Immature natural killer cell (primary cell): Measurements from ENCODE around the gene ZNF777. TPM values are rescaled to one million over a fixed set of nuclear protein-coding genes. Genes with fewer than 3 reads are reported as not detected.

Experiments
- DNase-seq, 3 donors: peaks; one replicate each; pipeline ENCODE4 v3.0.0; 2022; ENCODE audit warnings: mixed read lengths in 1 of 3
- H3K27ac Mint-ChIP-seq, 6 donors: one replicate each; pipeline ENCODE4 v1.8.0; 2020; ENCODE audit warnings: mixed read lengths in 6 of 6, mild to moderate bottlenecking in 5 of 6, inconsistent platforms in 4 of 6, moderate library complexity in 3 of 6
- H3K27me3 Mint-ChIP-seq, 3 donors: one replicate each; pipeline ENCODE4 v1.8.0; 2020 to 2021; ENCODE audit warnings: low read depth in 3 of 3, mild to moderate bottlenecking in 3 of 3, mixed read lengths in 3 of 3, moderate library complexity in 3 of 3, inconsistent platforms in 1 of 3
- H3K36me3 Mint-ChIP-seq, 3 donors: one replicate each; pipeline ENCODE4 v1.8.0; 2020; ENCODE audit warnings: mixed read lengths in 3 of 3, inconsistent platforms in 2 of 3, mild to moderate bottlenecking in 2 of 3
- H3K4me1 Mint-ChIP-seq, 2 donors: one replicate each; pipeline ENCODE4 v1.8.0; 2020; ENCODE audit warnings: inconsistent platforms in 2 of 2, mild to moderate bottlenecking in 2 of 2, mixed read lengths in 2 of 2, moderate library complexity in 1 of 2
- H3K4me3 Mint-ChIP-seq, 5 donors: one replicate each; pipeline ENCODE4 v1.8.0; 2020; ENCODE audit warnings: mild to moderate bottlenecking in 5 of 5, mixed read lengths in 5 of 5, inconsistent platforms in 3 of 5, moderate library complexity in 3 of 5
- H3K9me3 Mint-ChIP-seq, 6 donors: one replicate each; pipeline ENCODE4 v1.8.0; 2020; ENCODE audit warnings: mild to moderate bottlenecking in 6 of 6, mixed read lengths in 6 of 6, inconsistent platforms in 4 of 6, moderate library complexity in 3 of 6
- polyA plus RNA-seq, 3 donors: library from polyadenylated mRNA; unstranded; fragments of 300-500 nt; fragmentation: Illumina TruSeq; gene quantifications; one replicate each; pipeline ENCODE4 v1.2.3, GENCODE V29; 2021

The ZNF777 gene
- polyA plus RNA-seq, 3 donors from 2014 or later, result 0.05 to 2.2 (median 0.70) TPM

DNA sequence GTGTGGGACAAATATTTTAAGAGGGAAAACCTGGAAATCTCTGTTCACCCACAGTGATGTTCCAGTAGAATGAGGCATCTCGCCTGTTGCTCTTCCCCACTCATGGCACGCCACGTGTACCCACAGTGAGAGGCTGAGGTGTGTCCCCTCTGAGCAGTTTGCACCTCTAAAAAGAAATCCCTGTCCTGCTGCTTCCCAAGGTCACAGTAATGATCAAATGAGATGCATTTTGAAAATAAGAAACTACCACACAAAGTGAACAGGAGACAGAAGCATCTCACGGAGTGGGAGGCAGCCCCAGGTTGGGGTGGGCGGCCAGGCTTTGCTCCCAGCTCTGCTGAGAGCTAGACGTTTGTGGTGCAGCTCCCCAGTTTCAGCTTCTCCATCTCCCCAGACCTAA is 12.4 kb upstream of the ZNF777 start:
- H3K9me3 Mint-ChIP-seq, result no peaks in the 10 kb centered on the region
- H3K36me3 Mint-ChIP-seq, result peaks cover 18 to 33% (median 27%) of the 10 kb centered on the region in 3 donors
- H3K27me3 Mint-ChIP-seq, result peaks cover 0 to 7% (median 0%) of the 10 kb centered on the region in 3 donors
- H3K27ac Mint-ChIP-seq, result no peak overlapping the region
- peaks cover 13 to 17% of the 10 kb centered on the region in 2 donors for H3K4me1 Mint-ChIP-seq
- no peak overlapping the region for H3K4me3 Mint-ChIP-seq
- no peak for DNase-seq

DNA sequence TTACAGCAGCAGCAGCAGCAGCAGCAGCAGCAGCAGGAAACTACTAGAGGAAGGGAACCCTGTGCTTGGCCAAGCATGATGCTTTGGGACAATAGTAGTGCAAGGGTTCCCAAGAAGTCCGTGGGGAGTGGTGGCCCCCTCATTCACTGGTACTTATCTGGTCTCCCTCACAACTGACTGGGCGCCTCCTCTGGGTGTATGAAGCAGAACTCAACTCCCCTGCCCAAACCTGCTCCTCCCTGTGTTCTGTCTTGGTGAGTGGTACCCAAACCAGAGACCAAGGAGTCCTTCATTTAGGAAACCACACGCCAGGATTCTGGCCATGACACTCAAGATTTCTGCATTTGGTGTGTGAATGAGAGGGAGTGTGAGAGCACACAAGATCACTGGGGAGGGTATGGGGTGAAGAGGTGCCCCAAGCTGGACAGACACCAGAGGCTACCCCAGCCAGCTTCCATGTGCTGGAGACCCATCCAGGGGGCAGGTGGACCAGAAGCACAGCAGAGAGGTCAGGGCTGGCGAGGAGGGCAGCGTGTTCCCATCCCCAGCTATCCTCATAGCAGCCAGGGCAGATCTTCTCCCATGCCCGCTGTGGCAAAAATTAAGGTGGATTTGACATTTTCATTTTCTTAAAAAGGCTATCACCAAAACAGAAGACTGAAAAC is 10.6 kb upstream of the ZNF777 start:
- DNase-seq, result no peak
- Mint-ChIP-seq H3K9me3 (no peaks in the 10 kb centered on the region), H3K4me3 (no peak overlapping the region), H3K27me3 (peaks cover 0 to 5% (median 0%) of the 10 kb centered on the region in 3 donors), H3K4me1 (peaks cover 9 to 13% of the 10 kb centered on the region in 2 donors), H3K36me3 (peaks cover 14 to 27% (median 22%) of the 10 kb centered on the region in 3 donors), H3K27ac (peak overlapping the region in 1 of 6 donors; percentile 51)

DNA sequence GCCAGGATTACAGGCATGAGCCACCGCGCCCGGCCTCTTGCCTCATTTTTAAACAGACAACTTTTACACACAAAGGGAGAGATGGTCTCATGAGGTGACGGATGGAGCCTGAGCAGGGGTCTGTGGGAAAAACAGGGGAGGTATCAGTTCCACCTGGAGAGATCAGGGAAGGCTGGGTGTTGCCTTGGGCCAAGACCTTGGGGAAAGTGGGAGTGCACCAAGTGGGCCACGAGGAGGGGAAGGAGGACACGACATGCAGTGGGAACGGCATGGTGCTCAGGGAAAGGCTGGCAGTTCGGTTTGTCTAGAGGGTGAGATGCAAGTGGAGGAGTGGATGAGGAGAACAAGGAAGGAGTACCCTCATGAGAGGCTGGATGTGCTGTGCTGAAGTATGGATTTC is 8.9 kb upstream of the ZNF777 start:
- peaks cover 8 to 20% (median 15%) of the 10 kb centered on the region in 3 donors for H3K36me3 Mint-ChIP-seq
- no peak overlapping the region for H3K4me3 Mint-ChIP-seq
- H3K4me1 Mint-ChIP-seq, result peaks cover 0 to 3% of the 10 kb centered on the region in 2 donors
- H3K27me3 Mint-ChIP-seq, result peaks cover 0 to 2% (median 0%) of the 10 kb centered on the region in 3 donors
- DNase-seq, result no peak
- H3K27ac Mint-ChIP-seq, result no peak overlapping the region
- no peaks in the 10 kb centered on the region for H3K9me3 Mint-ChIP-seq

GRCh38 chr7:149468208-149468607 is 7.3 kb upstream of the ZNF777 start:
- Mint-ChIP-seq H3K36me3 (peaks cover 8 to 16% (median 10%) of the 10 kb centered on the region in 3 donors), H3K27ac (no peak overlapping the region), H3K27me3 (peaks cover 0 to 2% (median 0%) of the 10 kb centered on the region in 3 donors), H3K9me3 (no peaks in the 10 kb centered on the region), H3K4me1 (peaks cover 0 to 3% of the 10 kb centered on the region in 2 donors), H3K4me3 (no peak overlapping the region)
- no peak for DNase-seq

GRCh38 chr7:149467321-149467859 is 6.5 kb upstream of the ZNF777 start:
- Mint-ChIP-seq H3K27me3 (peaks cover 0 to 2% (median 0%) of the 10 kb centered on the region in 3 donors), H3K4me3 (no peak overlapping the region), H3K36me3 (peaks cover 4 to 10% (median 5%) of the 10 kb centered on the region in 3 donors), H3K9me3 (no peaks in the 10 kb centered on the region), H3K27ac (no peak overlapping the region), H3K4me1 (no peaks in the 10 kb centered on the region)
- no peak for DNase-seq

GRCh38 chr7:149466364-149466763 is 5.5 kb upstream of the ZNF777 start:
- no peak for DNase-seq
- no peak overlapping the region for H3K27ac Mint-ChIP-seq
- H3K36me3 Mint-ChIP-seq, result peaks cover under 1 to 7% (median 2%) of the 10 kb centered on the region in 3 donors
- H3K9me3 Mint-ChIP-seq, result no peaks in the 10 kb centered on the region
- no peak overlapping the region for H3K4me3 Mint-ChIP-seq
- peaks cover 2 to 4% of the 10 kb centered on the region in 2 donors for H3K4me1 Mint-ChIP-seq
- peaks cover 0 to 2% (median under 1%) of the 10 kb centered on the region in 3 donors for H3K27me3 Mint-ChIP-seq

- peaks cover 0 to under 1% (median 0%) of the 10 kb centered on the region in 3 donors for H3K36me3 Mint-ChIP-seq
- no peak overlapping the region for H3K27ac Mint-ChIP-seq
- no peaks in the 10 kb centered on the region for H3K9me3 Mint-ChIP-seq
- peaks cover 14 to 16% of the 10 kb centered on the region in 2 donors for H3K4me1 Mint-ChIP-seq
- no peak overlapping the region for H3K4me3 Mint-ChIP-seq
- DNase-seq, result no peak
- H3K27me3 Mint-ChIP-seq, result peaks cover 0 to 2% (median 0%) of the 10 kb centered on the region in 3 donors
These were observed 2.8 kb upstream of the ZNF777 start for GRCh38 chr7:149463500-149464161.

DNA sequence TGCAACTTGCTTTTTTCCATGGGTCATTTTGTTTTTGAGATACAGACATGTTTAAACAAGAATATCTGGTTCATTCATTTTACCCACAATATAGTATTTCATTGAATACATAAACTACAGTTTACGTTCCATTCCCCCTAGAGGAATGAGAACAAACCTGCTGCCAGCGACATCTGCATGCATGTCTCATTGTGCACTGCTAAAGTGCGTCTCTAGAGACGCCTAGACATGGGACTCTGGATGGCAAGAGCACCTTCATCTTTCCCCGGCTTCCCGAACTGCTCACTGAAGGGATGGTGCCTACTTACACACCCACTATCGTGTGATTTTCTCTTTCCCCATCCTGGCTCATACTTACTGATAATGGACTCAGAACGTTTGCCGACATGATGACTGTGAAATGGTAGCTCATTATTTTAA is 1.2 kb upstream of the ZNF777 start:
- Mint-ChIP-seq H3K27ac (peak overlapping the region in 1 of 6 donors; percentile 21), H3K4me1 (peaks cover 25 to 28% of the 10 kb centered on the region in 2 donors), H3K9me3 (no peaks in the 10 kb centered on the region), H3K36me3 (no peaks in the 10 kb centered on the region), H3K4me3 (peak overlapping the region; percentile 30 to 83 (median 55)), H3K27me3 (peaks cover 0 to 2% (median 0%) of the 10 kb centered on the region in 3 donors)
- no peak for DNase-seq

- H3K9me3 Mint-ChIP-seq, result no peaks in the 10 kb centered on the region
- no peak overlapping the region for H3K27ac Mint-ChIP-seq
- peaks cover 0 to 6% (median 2%) of the 10 kb centered on the region in 3 donors for H3K36me3 Mint-ChIP-seq
- peaks cover 0 to 2% (median 0%) of the 10 kb centered on the region in 3 donors for H3K27me3 Mint-ChIP-seq
- H3K4me1 Mint-ChIP-seq, result peaks cover 25 to 39% of the 10 kb centered on the region in 2 donors
- no peak overlapping the region for H3K4me3 Mint-ChIP-seq
- no peak for DNase-seq
These were observed 1.1 kb downstream of the ZNF777 start for GRCh38 chr7:149459540-149460452.

GRCh38 chr7:149459201-149459539 is 1.7 kb downstream of the ZNF777 start:
- Mint-ChIP-seq H3K4me1 (peaks cover 25 to 45% of the 10 kb centered on the region in 2 donors), H3K9me3 (no peaks in the 10 kb centered on the region), H3K27me3 (peaks cover 0 to 2% (median 0%) of the 10 kb centered on the region in 3 donors), H3K36me3 (peaks cover 0 to 11% (median 6%) of the 10 kb centered on the region in 3 donors), H3K4me3 (peak overlapping the region; percentile 73 to 84 (median 80)), H3K27ac (peak overlapping the region in 2 of 6 donors; percentile 51 to 68)
- no peak for DNase-seq

GRCh38 chr7:149458235-149458634 is 2.6 kb downstream of the ZNF777 start:
- H3K4me3 Mint-ChIP-seq, result peak overlapping the region; percentile 73 to 84 (median 80)
- peaks cover 0 to 14% (median 6%) of the 10 kb centered on the region in 3 donors for H3K36me3 Mint-ChIP-seq

GRCh38 chr7:149457766-149458165 is 3.1 kb downstream of the ZNF777 start:
- peaks cover 0 to 14% (median 8%) of the 10 kb centered on the region in 3 donors for H3K36me3 Mint-ChIP-seq
- peaks cover 0 to 2% (median 0%) of the 10 kb centered on the region in 3 donors for H3K27me3 Mint-ChIP-seq
- no peak overlapping the region for H3K27ac Mint-ChIP-seq
- H3K4me1 Mint-ChIP-seq, result peaks cover 25 to 45% of the 10 kb centered on the region in 2 donors
- DNase-seq, result no peak
- H3K4me3 Mint-ChIP-seq, result peak overlapping the region in 2 of 5 donors; percentile 73 to 83
- no peaks in the 10 kb centered on the region for H3K9me3 Mint-ChIP-seq

More at GRCh38 chr7:149458235-149458634, 2.6 kb downstream of the ZNF777 start:
- Mint-ChIP-seq H3K4me1 (peaks cover 25 to 45% of the 10 kb centered on the region in 2 donors), H3K27me3 (peaks cover 0 to 2% (median 0%) of the 10 kb centered on the region in 3 donors), H3K9me3 (no peaks in the 10 kb centered on the region), H3K27ac (peak overlapping the region in 3 of 6 donors; percentile 53 to 75 (median 58))
- DNase-seq, result no peak
